Right lobe of liver (tissue), 6 donors: Measurements from ENCODE around the gene PRAMEF1. TPM values are rescaled to one million over a fixed set of nuclear protein-coding genes. Genes with fewer than 3 reads are reported as not detected.
A peak's percentile ranks its signal among the peaks of the same experiment; 100 is the strongest.
"Not testable (repeated sequence)": the region's sequence is repeated elsewhere in the genome, so short reads cannot be mapped to it uniquely, and the experiment has no call there.

ENCODE experiments used
- ATAC-seq, 4 donors: fragments of 200-7000 bp; cut with Tn5 transposase; one replicate each; pipeline ENCODE4 v1.9.1; 2020; ENCODE audit warnings: mild to moderate bottlenecking in 4 of 4, moderate library complexity in 4 of 4
- DNase-seq, 3 donors: peaks; one replicate each; pipeline ENCODE4 v3.0.0-alpha.2; 2020
- H3K27ac ChIP-seq, 3 donors: fragments of 200-600 bp; one replicate each; pipeline ENCODE4 v1.8.0; 2022
- H3K27me3 ChIP-seq, 2 donors: fragments of 200-600 bp; one replicate each; pipeline ENCODE4 v1.8.0; 2022
- H3K36me3 ChIP-seq, 4 donors: fragments of 200-600 bp; sonication (generic) in 1 of 4; one replicate each; pipeline versions ENCODE4 v1.5.1 to v1.8.0; 2017 to 2022; ENCODE audit warnings: control low read depth in 1 of 4
- H3K4me1 ChIP-seq, 4 donors: fragments of 200-600 bp; sonication (generic) in 1 of 4; one replicate each; pipeline versions ENCODE4 v1.5.1 to v1.8.0; 2017 to 2022; ENCODE audit warnings: control low read depth in 1 of 4
- H3K4me3 ChIP-seq, 3 donors: fragments of 200-600 bp; one replicate each; pipeline ENCODE4 v1.8.0; 2022
- H3K9me3 ChIP-seq, 4 donors: fragments of 200-600 bp; sonication (generic) in 1 of 4; one replicate each; pipeline versions ENCODE4 v1.5.1 to v1.8.0; 2017 to 2022; ENCODE audit warnings: control low read depth in 1 of 4
- POLR2A ChIP-seq: fragments of 450-650 bp; IDR thresholded peaks from one replicate; pipeline ENCODE4 v1.6.1; 2017; ENCODE audit warnings: antibody characterized with exemption, mild to moderate bottlenecking
- WGBS: methylation state at CpG from one replicate; pipeline ENCODE4 v1.1.6; 2018; ENCODE audit warnings: low coverage, low lambda C conversion rate; ENCODE audit not compliant: insufficient coverage; ENCODE audit errors: missing lambda C conversion rate; 5-methylcytosine and 5-hydroxymethylcytosine counted together
- intact Hi-C, 2 donors: fragments of 100-400 bp; cut with DNase I; formaldehyde crosslinking; loops; one replicate each; pipeline versions ENCODE4 v1.11.2 to v1.14.1; 2022
- long read RNA-seq: library from polyadenylated mRNA; unstranded; transcript quantifications from one replicate; pipeline ENCODE4 v2.0.0, GENCODE V29; 2019
- total RNA-seq, 6 experiments: library from RNA; depleted of rRNA in 2 of 6; stranded (reverse); fragments of >200 nt in 2 of 6; fragmentation: NEBNext Ultra II Directional in 3 of 6; extraction: Animal tissue kit (Norgen Biotek cat#: 25700) in 3 of 6; gene quantifications; one replicate each; pipeline versions ENCODE4 v1.1.0 to v1.2.4, GENCODE V29; 2016 to 2023
- TF ChIP-seq, protein P1 (sequence below), 4 donors: fragments of 200-600 bp in 3 of 4; fragments of 450-650 bp in 1 of 4; IDR thresholded peaks; one replicate each; pipeline versions ENCODE4 v1.5.1 to v1.8.0; 2016 to 2022; ENCODE audit warnings: antibody characterized with exemption in 4 of 4, mild to moderate bottlenecking in 2 of 4
- donor health status: DM: no; HTN: yes; CAD: no.
- donor health status: DM: no; HTN: no; CAD: no.
- donor health status: DM: no; HTN: no; CAD: no.
- donor health status: DM: no; HTN: yes; CAD: no.
- donor health status: DM: no; HTN: yes; CAD: no.

PRAMEF1 gene, protein sequence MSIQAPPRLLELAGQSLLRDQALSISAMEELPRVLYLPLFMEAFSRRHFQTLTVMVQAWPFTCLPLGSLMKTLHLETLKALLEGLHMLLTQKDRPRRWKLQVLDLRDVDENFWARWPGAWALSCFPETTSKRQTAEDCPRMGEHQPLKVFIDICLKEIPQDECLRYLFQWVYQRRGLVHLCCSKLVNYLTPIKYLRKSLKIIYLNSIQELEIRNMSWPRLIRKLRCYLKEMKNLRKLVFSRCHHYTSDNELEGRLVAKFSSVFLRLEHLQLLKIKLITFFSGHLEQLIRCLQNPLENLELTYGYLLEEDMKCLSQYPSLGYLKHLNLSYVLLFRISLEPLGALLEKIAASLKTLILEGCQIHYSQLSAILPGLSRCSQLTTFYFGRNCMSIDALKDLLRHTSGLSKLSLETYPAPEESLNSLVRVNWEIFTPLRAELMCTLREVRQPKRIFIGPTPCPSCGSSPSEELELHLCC
- total RNA-seq: not detected
- long read RNA-seq: 0 reads

- H3K27me3 ChIP-seq, H3K4me3 ChIP-seq, H3K36me3 ChIP-seq, H3K9me3 ChIP-seq, intact Hi-C loops, H3K4me1 ChIP-seq, ATAC-seq, DNase-seq, H3K27ac ChIP-seq: not testable (repeated sequence)
- WGBS: 60% methylated on average over 3 of the region's 5 CpGs
Observed at GRCh38 chr1:12791097-12791496, at the start of gene PRAMEF1. PRAMEF1 (plus strand) TSS chr1:12791397; CDS start chr1:12793228, 1,831 bp downstream.

- TF ChIP-seq POLR2A: no peak
- TF ChIP-seq, protein P1, sequence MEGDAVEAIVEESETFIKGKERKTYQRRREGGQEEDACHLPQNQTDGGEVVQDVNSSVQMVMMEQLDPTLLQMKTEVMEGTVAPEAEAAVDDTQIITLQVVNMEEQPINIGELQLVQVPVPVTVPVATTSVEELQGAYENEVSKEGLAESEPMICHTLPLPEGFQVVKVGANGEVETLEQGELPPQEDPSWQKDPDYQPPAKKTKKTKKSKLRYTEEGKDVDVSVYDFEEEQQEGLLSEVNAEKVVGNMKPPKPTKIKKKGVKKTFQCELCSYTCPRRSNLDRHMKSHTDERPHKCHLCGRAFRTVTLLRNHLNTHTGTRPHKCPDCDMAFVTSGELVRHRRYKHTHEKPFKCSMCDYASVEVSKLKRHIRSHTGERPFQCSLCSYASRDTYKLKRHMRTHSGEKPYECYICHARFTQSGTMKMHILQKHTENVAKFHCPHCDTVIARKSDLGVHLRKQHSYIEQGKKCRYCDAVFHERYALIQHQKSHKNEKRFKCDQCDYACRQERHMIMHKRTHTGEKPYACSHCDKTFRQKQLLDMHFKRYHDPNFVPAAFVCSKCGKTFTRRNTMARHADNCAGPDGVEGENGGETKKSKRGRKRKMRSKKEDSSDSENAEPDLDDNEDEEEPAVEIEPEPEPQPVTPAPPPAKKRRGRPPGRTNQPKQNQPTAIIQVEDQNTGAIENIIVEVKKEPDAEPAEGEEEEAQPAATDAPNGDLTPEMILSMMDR (IDR thresholded peaks at IDR 0.05): no peak
- Histone ChIP-seq H3K4me3 (no peak overlapping the region), H3K27ac (no peak overlapping the region), H3K36me3 (no peaks in the 10 kb centered on the region), H3K4me1 (no peaks in the 10 kb centered on the region), H3K9me3 (no peaks in the 10 kb centered on the region), H3K27me3 (no peaks in the 10 kb centered on the region)
- no peak for ATAC-seq
- no peak for DNase-seq
- intact Hi-C loops: no loop called here
- 17% methylated on average over 2 of the region's 3 CpGs for WGBS
Observed at GRCh38 chr1:12741946-12742345, 49.3 kb upstream of the PRAMEF1 start.

GRCh38 chr1:12745126-12745991, 45.8 kb upstream of the PRAMEF1 start:
- DNase-seq: no peak
- Histone ChIP-seq H3K36me3 (no peaks in the 10 kb centered on the region), H3K4me1 (no peaks in the 10 kb centered on the region), H3K27me3 (no peaks in the 10 kb centered on the region), H3K27ac (no peak overlapping the region), H3K4me3 (no peak overlapping the region), H3K9me3 (no peaks in the 10 kb centered on the region)
- ATAC-seq: no peak
- intact Hi-C loops: no loop called here
- no peak for TF ChIP-seq POLR2A
- TF ChIP-seq, protein P1 (IDR thresholded peaks at IDR 0.05): no peak
- 51% methylated on average over 3 of the region's 3 CpGs for WGBS

GRCh38 chr1:12745992-12746323, 45.2 kb upstream of the PRAMEF1 start, which contains the start of gene CFAP107:
CFAP107 (plus strand) TSS chr1:12746200; CDS start chr1:12746431, 231 bp downstream.
- WGBS: 14% methylated on average over 2 of the region's 2 CpGs
- Histone ChIP-seq H3K27ac (no peak within 1 kb of the TSS), H3K4me1 (peaks cover 0 to 4% (median 0%) of the 10 kb centered on the region in 4 donors), H3K27me3 (no peaks in the 10 kb centered on the region), H3K4me3 (no peak within 1 kb of the TSS), H3K36me3 (no peaks in the 10 kb centered on the region), H3K9me3 (no peaks in the 10 kb centered on the region)
- DNase-seq: no peak
- TF ChIP-seq, protein P1 (IDR thresholded peaks at IDR 0.05): no peak
- TF ChIP-seq POLR2A: no peak
- intact Hi-C loops: no loop called here
- peak in 1 of 4 donors; percentile 29 for ATAC-seq
